Ishikawa (cell line): ENCODE data around the gene SMIM7.

Source experiments
- CEBPB ChIP-seq: IDR thresholded peaks from 2 replicates; pipeline ENCODE4 v1.6.1; 2012
- EGR1 ChIP-seq: IDR thresholded peaks from 2 replicates; pipeline ENCODE4 v1.6.1; 2012
- TAF1 ChIP-seq: IDR thresholded peaks from 2 replicates; pipeline ENCODE4 v1.6.1; 2012; ENCODE audit warnings: low read depth, mild to moderate bottlenecking
- TEAD4 ChIP-seq: IDR thresholded peaks from 2 replicates; pipeline ENCODE4 v1.6.1; 2012
- TF ChIP-seq, protein P1 (sequence below): IDR thresholded peaks from 2 replicates; pipeline ENCODE4 v1.6.1; 2012

DNA sequence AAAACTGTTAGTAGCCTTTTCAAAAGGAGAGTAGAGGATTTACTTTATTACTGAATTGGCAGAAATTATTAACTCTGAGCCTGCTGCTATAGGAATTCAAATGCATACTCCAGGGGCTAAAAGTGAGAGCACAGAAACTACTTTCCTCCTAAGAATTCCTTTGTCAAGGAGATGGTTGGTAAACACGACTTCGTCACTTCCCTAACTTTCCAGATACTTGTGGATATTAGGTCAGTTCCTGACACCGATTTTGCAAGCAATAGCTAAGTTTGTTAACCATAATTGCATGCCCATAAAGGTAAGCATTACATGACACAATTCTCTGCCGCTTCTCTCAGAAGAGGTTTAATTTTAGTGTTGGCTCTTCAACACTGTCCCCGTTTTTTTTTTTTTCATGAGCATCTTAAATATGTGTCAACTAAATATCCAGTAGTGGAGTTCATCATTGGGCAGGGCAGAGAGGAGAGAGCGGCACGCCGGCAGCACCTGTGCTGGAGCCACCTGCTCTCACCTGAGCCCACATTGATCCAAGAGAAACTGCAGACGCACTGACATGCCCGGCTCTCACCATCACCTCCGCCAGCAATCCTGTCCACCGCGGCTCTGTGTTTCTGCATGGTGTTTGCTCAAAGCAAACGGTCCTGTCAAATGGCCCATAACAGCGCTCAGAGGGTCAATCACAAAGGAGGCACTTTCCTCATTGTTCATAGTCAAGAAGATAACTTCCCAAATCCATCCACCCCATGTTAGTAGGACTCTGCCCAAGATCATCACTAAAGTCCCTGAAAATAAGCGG, 34.6 kb downstream of the SMIM7 start:
- TF ChIP-seq TAF1 (no peak), CEBPB (no peak), TEAD4 (no peak), EGR1 (no peak)
- TF ChIP-seq, protein P1, sequence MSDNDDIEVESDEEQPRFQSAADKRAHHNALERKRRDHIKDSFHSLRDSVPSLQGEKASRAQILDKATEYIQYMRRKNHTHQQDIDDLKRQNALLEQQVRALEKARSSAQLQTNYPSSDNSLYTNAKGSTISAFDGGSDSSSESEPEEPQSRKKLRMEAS: no peak
